ENCODE measurements around the gene NLGN1. TPM values are rescaled to one million over a fixed set of nuclear protein-coding genes. Genes with fewer than 3 reads are reported as not detected.

NLGN1 gene
- total RNA-seq, 1 experiment from 2014 or later: not detected

- POLR2A ChIA-PET: no interaction called here
- no peaks in the 10 kb centered on the region for H3K27me3 ChIP-seq (ENCODE audit: insufficient read depth, low read length)
- no peak overlapping the region for H2AFZ ChIP-seq (ENCODE audit: low read depth, low read length, poor library complexity, severe bottlenecking)
- CTCF ChIA-PET: no interaction called here
- no peaks in the 10 kb centered on the region for H3K4me1 ChIP-seq (ENCODE audit: control insufficient read depth in 1 of 2, insufficient read depth in 2 of 2, low read length in 2 of 2)
- ATAC-seq (no peak), DNase-seq (ENCODE audit: low read depth, low spot score) (no peak)
- H4K20me1 ChIP-seq (ENCODE audit: insufficient read depth): no peaks in the 10 kb centered on the region
- intact Hi-C loops (cut with micrococcal nuclease): no loop called here
- H3K79me2 ChIP-seq (ENCODE audit: insufficient read depth, low read length): no peaks in the 10 kb centered on the region
- TF ChIP-seq POLR2A (IDR thresholded peaks at IDR 0.05; ENCODE audit: borderline replicate concordance, extremely low read depth, insufficient read depth, insufficient read length) (no peak), TCF7L2 (IDR thresholded peaks at IDR 0.05; ENCODE audit: borderline replicate concordance, extremely low read depth, insufficient read depth, insufficient read length) (no peak)
- H3K27ac ChIP-seq (ENCODE audit: low read depth, low read length): no peak overlapping the region
- H3K4me2 ChIP-seq (ENCODE audit: low read length): no peak overlapping the region
- BruUV-seq (replicated peaks): no TSS peak
- RAD21 ChIA-PET (ENCODE audit: low non-redundant PET in 1 of 2, low total read pairs in 2 of 2, uncharacterized antibody in 2 of 2, unreplicated experiment in 2 of 2): no interaction called here
- no peak overlapping the region for H3K9ac ChIP-seq (ENCODE audit: low read length)
- H3K9me3 ChIP-seq (ENCODE audit: control insufficient read depth in 1 of 2, insufficient read depth in 1 of 2, low read depth in 1 of 2, low read length in 2 of 2): no peaks in the 10 kb centered on the region
- H3K36me3 ChIP-seq (ENCODE audit: control insufficient read depth in 1 of 2, insufficient read depth in 2 of 2, low read length in 2 of 2): no peaks in the 10 kb centered on the region
- H3K9me2 ChIP-seq (ENCODE audit: insufficient read depth): no peaks in the 10 kb centered on the region
- no peak overlapping the region for H3K4me3 ChIP-seq (replicated peaks in 1 of 2; ENCODE audit: low read depth in 1 of 2, low read length in 2 of 2)
Measured at GRCh38 chr3:174099724-174100123, 702.2 kb downstream of the NLGN1 start.

- BruUV-seq (replicated peaks): no TSS peak
- H3K27ac ChIP-seq (ENCODE audit: low read depth, low read length): no peak overlapping the region
- H3K4me2 ChIP-seq (ENCODE audit: low read length): no peak overlapping the region
- H3K27me3 ChIP-seq (ENCODE audit: insufficient read depth, low read length): no peaks in the 10 kb centered on the region
- H3K9me2 ChIP-seq (ENCODE audit: insufficient read depth): no peaks in the 10 kb centered on the region
- no peaks in the 10 kb centered on the region for H3K79me2 ChIP-seq (ENCODE audit: insufficient read depth, low read length)
- DNase-seq (ENCODE audit: low read depth, low spot score) (no peak), ATAC-seq (no peak)
- no peaks in the 10 kb centered on the region for H4K20me1 ChIP-seq (ENCODE audit: insufficient read depth)
- ChIA-PET RAD21 (ENCODE audit: low non-redundant PET in 1 of 2, low total read pairs in 2 of 2, uncharacterized antibody in 2 of 2, unreplicated experiment in 2 of 2) (no interaction called here), CTCF (no interaction called here), POLR2A (no interaction called here)
- intact Hi-C loops (cut with micrococcal nuclease): no loop called here
- H3K9me3 ChIP-seq (ENCODE audit: control insufficient read depth in 1 of 2, insufficient read depth in 1 of 2, low read depth in 1 of 2, low read length in 2 of 2): no peaks in the 10 kb centered on the region
- H2AFZ ChIP-seq (ENCODE audit: low read depth, low read length, poor library complexity, severe bottlenecking): no peak overlapping the region
- TF ChIP-seq SIN3A (IDR thresholded peaks at IDR 0.05; ENCODE audit: low read depth) (no peak), POLR2A (IDR thresholded peaks at IDR 0.05; ENCODE audit: borderline replicate concordance, extremely low read depth, insufficient read depth, insufficient read length) (no peak), EGR1 (IDR thresholded peaks at IDR 0.05; ENCODE audit: low read depth) (no peak), TCF7L2 (IDR thresholded peaks at IDR 0.05; ENCODE audit: borderline replicate concordance, extremely low read depth, insufficient read depth, insufficient read length) (no peak), JUND (IDR thresholded peaks at IDR 0.05) (no peak), EZH2 (IDR thresholded peaks at IDR 0.05) (no peak), YY1 (IDR thresholded peaks at IDR 0.05; ENCODE audit: extremely low read depth, insufficient replicate concordance, low read depth, low read length) (no peak), CBX3 (IDR thresholded peaks at IDR 0.05; ENCODE audit: low read depth) (no peak), RAD21 (IDR thresholded peaks at IDR 0.05; ENCODE audit: low read depth) (no peak), ZNF274 (IDR thresholded peaks at IDR 0.05; ENCODE audit: low read depth, low read length) (no peak), ZFX (IDR thresholded peaks at IDR 0.05) (no peak), POLR2AphosphoS5 (IDR thresholded peaks at IDR 0.05; ENCODE audit: low read depth, low read length) (no peak), EZH2phosphoT487 (IDR thresholded peaks at IDR 0.05; ENCODE audit: borderline replicate concordance) (no peak), FOSL1 (IDR thresholded peaks at IDR 0.05; ENCODE audit: low read depth) (no peak)
- H3K4me1 ChIP-seq (ENCODE audit: control insufficient read depth in 1 of 2, insufficient read depth in 2 of 2, low read length in 2 of 2): no peaks in the 10 kb centered on the region
- no peak overlapping the region for H3K4me3 ChIP-seq (replicated peaks in 1 of 2; ENCODE audit: low read depth in 1 of 2, low read length in 2 of 2)
- H3K9ac ChIP-seq (ENCODE audit: low read length): no peak overlapping the region
- H3K36me3 ChIP-seq (ENCODE audit: control insufficient read depth in 1 of 2, insufficient read depth in 2 of 2, low read length in 2 of 2): no peaks in the 10 kb centered on the region
Measured at GRCh38 chr3:174100744-174101143, 703.2 kb downstream of the NLGN1 start.
